ENCODE results near the gene PDZK1. TPM values are rescaled to one million over a fixed set of nuclear protein-coding genes. Genes with fewer than 3 reads are reported as not detected.
"Not testable (repeated sequence)": the region's sequence is repeated elsewhere in the genome, so short reads cannot be mapped to it uniquely, and the experiment has no call there.

The PDZK1 gene
- total RNA-seq, 1 donor from 2014 or later: 55.0 TPM

- no peak for DNase-seq (ENCODE audit: low read depth)
These were observed 3.3 kb upstream of the PDZK1 start for GRCh38 chr1:145710291-145711027.

- DNase-seq (ENCODE audit: low read depth): peak; percentile 80
These were observed 895 bp upstream of the PDZK1 start for GRCh38 chr1:145708063-145708462.

DNA sequence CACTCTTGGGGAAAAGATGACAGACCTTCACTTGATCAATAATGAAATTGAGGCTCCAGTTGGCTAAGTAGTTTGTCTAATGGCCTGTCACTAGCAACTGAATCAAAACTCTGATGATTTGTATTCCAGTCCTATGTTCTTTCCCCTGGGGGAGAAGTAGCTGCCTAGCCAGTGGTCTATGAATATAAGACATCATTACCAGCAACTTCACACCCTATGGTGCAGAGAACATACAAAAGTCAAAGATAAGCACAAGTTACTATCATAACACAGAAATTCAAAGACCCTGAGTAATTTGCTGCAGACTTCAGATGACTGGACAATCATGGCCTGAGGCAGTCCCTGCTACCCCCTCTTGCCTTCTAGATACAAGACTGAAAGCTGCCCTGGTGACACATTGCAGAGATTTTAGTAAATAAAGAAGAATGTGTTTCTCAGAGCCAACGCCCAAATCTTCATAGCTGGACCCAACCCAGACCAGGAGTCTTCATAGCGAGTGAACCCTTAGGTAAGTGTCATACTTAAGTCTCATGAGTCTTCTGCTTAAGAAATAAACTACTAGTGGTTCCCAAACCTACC is 993 bp downstream of the PDZK1 start:
- DNase-seq (ENCODE audit: low read depth): no peak

DNA sequence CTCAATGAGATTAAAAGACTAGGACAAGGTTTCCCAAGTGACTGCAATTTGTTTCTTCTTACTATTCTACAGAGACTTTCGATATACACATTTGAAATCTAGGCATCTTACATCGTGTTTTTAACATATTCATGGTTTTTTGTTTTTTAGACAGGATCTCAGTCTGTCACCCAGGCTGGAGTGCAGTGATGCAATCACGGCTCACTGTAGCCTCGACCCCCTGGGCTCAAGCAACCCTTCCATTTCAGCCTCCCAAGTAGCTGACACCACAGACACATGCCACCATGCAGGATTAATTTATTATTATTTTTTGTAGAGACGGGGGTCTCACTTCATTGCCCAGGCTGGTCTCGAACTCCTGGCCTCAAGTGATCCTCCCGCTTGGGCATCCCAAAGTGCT is 1.5 kb downstream of the PDZK1 start:
- no peak for DNase-seq (ENCODE audit: low read depth)

GRCh38 chr1:145702826-145703225 is 4.3 kb downstream of the PDZK1 start:
- DNase-seq (ENCODE audit: low read depth): no peak

- DNase-seq (ENCODE audit: low read depth): no peak
These were observed 5.1 kb downstream of the PDZK1 start for GRCh38 chr1:145702052-145702451.

DNA sequence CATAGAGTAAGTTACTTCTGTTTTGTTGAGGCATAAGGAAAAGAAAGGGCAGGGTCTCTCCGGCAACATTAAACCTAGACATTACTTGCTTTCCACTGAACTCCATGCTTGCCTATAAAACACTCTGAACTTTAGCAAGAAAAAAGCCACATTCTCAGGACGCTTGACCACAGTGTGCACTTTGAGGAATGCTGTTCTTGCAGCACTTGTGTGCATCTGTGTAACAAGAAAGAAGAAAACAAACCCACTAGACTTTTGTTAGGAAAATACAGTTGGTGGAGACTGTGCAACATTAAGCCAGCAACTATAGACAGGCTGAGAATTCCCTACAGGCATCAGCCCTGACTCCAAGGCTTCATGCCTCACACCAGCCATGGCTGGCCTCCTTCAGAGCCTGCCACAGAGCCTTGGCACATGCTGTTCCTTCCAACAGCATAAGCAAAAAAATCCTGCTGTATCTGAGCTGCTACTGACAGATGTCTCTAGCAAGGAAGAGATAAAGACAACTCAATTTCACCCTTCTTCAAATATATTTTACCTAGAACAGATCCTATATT is 5.8 kb downstream of the PDZK1 start:
- DNase-seq (ENCODE audit: low read depth): no peak

GRCh38 chr1:145696630-145696960 is 10.6 kb downstream of the PDZK1 start:
- DNase-seq (ENCODE audit: low read depth): no peak

- peak; percentile 95 for DNase-seq (ENCODE audit: low read depth)
These were observed 11.1 kb downstream of the PDZK1 start for GRCh38 chr1:145695821-145696629.

GRCh38 chr1:145692785-145693443 is 14.3 kb downstream of the PDZK1 start:
- no peak for DNase-seq (ENCODE audit: low read depth)

GRCh38 chr1:145690587-145691558 is 16.3 kb downstream of the PDZK1 start:
- DNase-seq (ENCODE audit: low read depth): peak; percentile 89

GRCh38 chr1:145689922-145690321 is 17.2 kb downstream of the PDZK1 start:
- peak; percentile 82 for DNase-seq (ENCODE audit: low read depth)

DNA sequence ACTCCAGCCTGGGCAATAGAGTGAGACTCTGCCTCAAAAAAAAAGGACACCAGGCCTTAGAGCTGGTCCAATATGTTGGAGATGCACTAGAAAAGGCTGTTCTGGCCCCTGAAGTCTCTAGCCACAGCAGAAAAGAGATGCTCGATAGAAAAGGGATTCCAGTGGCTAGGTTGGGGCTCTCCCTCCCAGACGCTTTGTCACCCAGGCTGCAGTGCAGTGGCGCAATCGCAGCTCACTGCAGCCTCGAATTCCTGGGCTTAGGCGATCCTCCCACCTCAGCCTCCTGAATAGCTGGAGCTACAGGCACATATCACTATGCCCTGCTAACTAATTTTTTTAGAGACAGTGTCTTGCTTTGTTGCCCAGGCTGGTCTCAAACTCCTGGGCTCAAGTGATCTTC is 18.2 kb downstream of the PDZK1 start:
- DNase-seq (ENCODE audit: low read depth): no peak

GRCh38 chr1:145688328-145688727 is 18.8 kb downstream of the PDZK1 start:
- DNase-seq (ENCODE audit: low read depth): no peak

- not testable (repeated sequence) for DNase-seq (ENCODE audit: low read depth)
These were observed 21.1 kb downstream of the PDZK1 start for GRCh38 chr1:145686078-145686477.

GRCh38 chr1:145684858-145685257 is 22.3 kb downstream of the PDZK1 start:
- DNase-seq (ENCODE audit: low read depth): not testable (repeated sequence)

DNA sequence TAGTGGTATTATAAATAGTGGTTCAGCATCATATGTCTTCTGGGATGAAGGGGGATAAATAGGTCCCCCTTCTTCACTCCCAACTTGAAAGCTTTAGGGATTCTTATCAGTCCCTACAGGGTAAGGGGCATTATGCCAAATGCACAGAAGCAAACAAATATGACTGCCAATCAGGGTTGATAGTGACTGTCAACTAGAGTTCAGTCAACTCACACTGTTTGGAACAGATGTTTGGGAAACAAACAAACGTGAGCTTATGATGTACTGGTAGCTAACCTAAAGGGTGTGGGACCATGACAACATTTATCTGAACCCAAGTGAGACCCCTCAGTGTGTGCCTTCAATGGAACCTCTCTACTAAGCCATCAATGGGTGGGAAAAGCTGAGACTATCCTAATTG is 34.0 kb downstream of the PDZK1 start:
- not testable (repeated sequence) for DNase-seq (ENCODE audit: low read depth)

DNA sequence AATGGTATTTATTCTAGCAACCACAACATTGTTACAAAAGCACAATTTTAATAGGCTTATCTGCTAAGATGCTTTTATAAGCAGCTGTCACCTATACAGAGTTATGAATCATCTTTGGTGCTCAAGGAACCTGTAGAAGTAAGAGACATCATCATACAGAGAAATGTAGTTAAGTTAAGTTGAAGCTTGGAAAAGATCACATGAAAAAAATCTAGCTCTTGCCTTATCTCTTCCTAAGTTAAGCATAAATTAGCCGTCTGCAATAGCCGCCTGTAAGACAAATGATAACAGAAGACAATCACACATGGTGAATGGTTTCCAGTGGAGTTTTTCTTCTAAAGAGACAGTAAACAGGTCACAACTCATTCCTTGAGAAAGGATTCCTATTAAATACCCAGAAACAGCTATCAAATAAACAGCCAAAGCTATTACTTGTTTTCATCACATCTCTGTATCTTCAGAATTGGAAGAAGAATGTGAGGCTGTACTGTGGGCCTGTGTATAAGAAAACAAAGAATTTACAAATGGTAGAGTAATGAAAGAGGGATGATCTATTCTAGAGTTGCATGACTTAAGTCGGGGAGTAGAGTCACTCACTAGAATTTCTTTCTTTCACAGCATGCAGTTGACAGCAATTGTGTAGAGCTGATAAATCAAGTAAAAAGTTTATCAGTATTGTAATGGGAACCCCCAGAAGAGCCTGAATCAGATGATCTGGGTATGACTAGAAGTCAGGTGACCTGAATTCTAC is 36.0 kb downstream of the PDZK1 start:
- not testable (repeated sequence) for DNase-seq (ENCODE audit: low read depth)

DNA sequence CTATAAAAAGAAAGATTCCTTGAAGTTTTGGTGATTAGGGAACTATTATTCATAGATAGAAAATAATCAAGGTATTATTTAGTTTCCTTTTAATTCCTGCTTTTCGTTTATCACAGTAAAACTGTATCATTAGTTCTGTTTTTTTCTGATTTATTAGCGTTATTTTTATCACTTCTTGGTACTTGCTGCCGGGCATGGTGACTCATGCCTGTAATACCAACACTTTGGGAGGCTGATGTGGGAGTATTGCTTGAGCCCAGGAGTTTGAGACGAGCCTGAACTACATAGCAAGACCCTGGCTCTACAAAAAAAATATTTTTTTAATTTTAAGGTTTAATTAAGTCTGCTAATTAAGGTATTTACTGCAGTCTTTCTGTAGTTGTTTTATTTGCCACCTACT is 42.2 kb downstream of the PDZK1 start:
- DNase-seq (ENCODE audit: low read depth): not testable (repeated sequence)

Measured in myocyte (in vitro differentiated cells).